Adrenal gland (tissue), 12 donors: Measurements from ENCODE around the gene PSMA2. TPM values are rescaled to one million over a fixed set of nuclear protein-coding genes. Genes with fewer than 3 reads are reported as not detected.

ENCODE experiments used
- DNase-seq, 7 donors: peaks; one replicate each; pipeline ENCODE4 v3.0.0-alpha.2; 2019 to 2020
- H3K27ac ChIP-seq, 5 donors: fragments of 200-600 bp; sonication (generic) in 4 of 5; 1 replicate in 3 of 5; 2 replicates in 2 of 5; pipeline versions ENCODE4 v1.5.1 to v1.8.0; 2016 to 2020; ENCODE audit warnings: mild to moderate bottlenecking in 1 of 5
- H3K27me3 ChIP-seq: fragments of 200-600 bp; 2 replicates; pipeline ENCODE4 v1.8.0; 2021
- H3K36me3 ChIP-seq, 2 donors: fragments of 200-600 bp; replicated peaks in 1 of 2; 1 replicate in 1 of 2; 2 replicates in 1 of 2; pipeline versions ENCODE4 v1.5.1 to v1.8.0; 2018 to 2022
- H3K4me1 ChIP-seq, 2 donors: fragments of 200-600 bp; replicated peaks in 1 of 2; 1 replicate in 1 of 2; 2 replicates in 1 of 2; pipeline versions ENCODE4 v1.5.1 to v1.8.0; 2018 to 2021
- H3K4me3 ChIP-seq, 4 donors: fragments of 200-600 bp; sonication (generic) in 3 of 4; one replicate each; pipeline ENCODE4 v1.5.1; 2016 to 2018
- H3K9me3 ChIP-seq, 3 donors: fragments of 200-600 bp; sonication (generic) in 1 of 3; replicated peaks in 1 of 3; 1 replicate in 2 of 3; 2 replicates in 1 of 3; pipeline versions ENCODE4 v1.5.1 to v1.8.0; 2016 to 2021
- CTCF ChIP-seq, 6 experiments: fragments of 450-650 bp in 4 of 6; fragments of 200-600 bp in 2 of 6; sonication (generic) in 1 of 6; IDR thresholded peaks; 1 replicate in 5 of 6; 2 replicates in 1 of 6; pipeline versions ENCODE4 v1.5.1 to v1.8.0; 2016 to 2021; ENCODE audit warnings: antibody characterized with exemption in 6 of 6, mild to moderate bottlenecking in 2 of 6, moderate library complexity in 1 of 6
- POLR2A ChIP-seq, 2 donors: fragments of 450-650 bp; IDR thresholded peaks; one replicate each; pipeline ENCODE4 v1.6.1; 2017; ENCODE audit warnings: antibody characterized with exemption in 2 of 2, mild to moderate bottlenecking in 2 of 2, moderate library complexity in 1 of 2
- WGBS, 4 donors: extraction: QIAGEN DNeasy Blood & Tissue Kit in 2 of 4; methylation state at CpG; one replicate each; pipeline versions ENCODE4 v1.1.5 to v1.1.7; 2013 to 2017; 5-methylcytosine and 5-hydroxymethylcytosine counted together
- intact Hi-C, 2 donors: fragments of 100-400 bp; cut with DNase I; formaldehyde crosslinking; loops; one replicate each; pipeline versions ENCODE4 v1.14.1 to v1.15.0; 2022 to 2023
- polyA plus RNA-seq, 3 donors: library from polyadenylated mRNA; stranded (reverse); fragments of 200-250 nt in 2 of 3; fragments of 350-450 nt in 1 of 3; fragmentation: Illumina TruSeq in 1 of 3; extraction: RNeasy Lipid Tissue Mini Kit (QIAGEN cat#74804) in 1 of 3; gene quantifications; one replicate each; pipeline ENCODE4 v1.2.3, GENCODE V29; 2013 to 2014
- total RNA-seq, 9 donors: library from RNA; depleted of rRNA in 4 of 9; stranded (reverse); fragments of >200 nt in 4 of 9; fragments of 120-200 nt in 1 of 9; fragmentation: NEBNext Ultra II Directional in 1 of 9; extraction: Animal tissue kit (Norgen Biotek cat#: 25700) in 1 of 9; gene quantifications; one replicate each; pipeline versions ENCODE4 v1.1.0 to v1.2.4, GENCODE V29; 2013 to 2023
- donor health status: healthy with polysubstance abuse.
- donor health status: Bipolar disorder and iron deficiency.
- donor health status: DM: yes; HTN: yes; CAD: no.
- donor health status: DM: no; HTN: no; CAD: no.
- donor health status: DM: no; HTN: no; CAD: no.
- donor health status: DM: yes; HTN: yes; CAD: no.

PSMA2 gene
- total and polyA plus RNA-seq, 12 donors: 53.9 to 199 (median 84.6) TPM

GRCh38 chr7:42914421-42915045 is 17.4 kb downstream of the PSMA2 start:
- Histone ChIP-seq H3K4me3 (no peak overlapping the region), H3K27ac (peak overlapping the region in 3 of 5 donors; percentile 0 to 81 (median 23)), H3K4me1 (peaks cover 7 to 13% of the 10 kb centered on the region in 2 donors), H3K36me3 (peaks cover 0 to 33% of the 10 kb centered on the region in 2 donors), H3K9me3 (no peaks in the 10 kb centered on the region), H3K27me3 (no peaks in the 10 kb centered on the region)
- intact Hi-C loops: no loop called here
- no peak for DNase-seq
- 42 to 59% (median 51%) methylated on average over 4 to 5 of the region's 5 CpGs for WGBS, 4 donors
- no peak for TF ChIP-seq POLR2A (IDR thresholded peaks at IDR 0.05)

GRCh38 chr7:42914009-42914408 is 18.0 kb downstream of the PSMA2 start:
- peak overlapping the region in 2 of 5 donors; percentile 25 to 63 for H3K27ac ChIP-seq
- peaks cover 7 to 13% of the 10 kb centered on the region in 2 donors for H3K4me1 ChIP-seq
- intact Hi-C loops: no loop called here
- WGBS, 4 donors: 61 to 72% (median 67%) methylated on average over 6 of the region's 6 CpGs
- H3K27me3 ChIP-seq: no peaks in the 10 kb centered on the region
- H3K9me3 ChIP-seq: no peaks in the 10 kb centered on the region
- TF ChIP-seq POLR2A (IDR thresholded peaks at IDR 0.05) (no peak), CTCF (IDR thresholded peaks at IDR 0.05) (no peak)
- no peak overlapping the region for H3K4me3 ChIP-seq
- DNase-seq: no peak
- peaks cover 0 to 27% of the 10 kb centered on the region in 2 donors for H3K36me3 ChIP-seq

- Histone ChIP-seq H3K27me3 (no peaks in the 10 kb centered on the region), H3K36me3 (peaks cover 0 to 25% of the 10 kb centered on the region in 2 donors), H3K9me3 (no peaks in the 10 kb centered on the region), H3K27ac (peak overlapping the region in 2 of 5 donors; percentile 25 to 63), H3K4me3 (no peak overlapping the region), H3K4me1 (peaks cover 7 to 13% of the 10 kb centered on the region in 2 donors)
- intact Hi-C loops: no loop called here
- WGBS, 4 donors: 42 to 63% (median 60%) methylated on average over 2 of the region's 2 CpGs
- no peak for DNase-seq
- TF ChIP-seq POLR2A (IDR thresholded peaks at IDR 0.05) (no peak), CTCF (IDR thresholded peaks at IDR 0.05) (no peak)
Measured at GRCh38 chr7:42913591-42913990, 18.4 kb downstream of the PSMA2 start.

- intact Hi-C loops: no loop called here
- peaks cover 7 to 13% of the 10 kb centered on the region in 2 donors for H3K4me1 ChIP-seq
- peaks cover 0 to 16% of the 10 kb centered on the region in 2 donors for H3K36me3 ChIP-seq
- H3K27me3 ChIP-seq: no peaks in the 10 kb centered on the region
- 0 to 1% (median 0%) methylated on average over 22 to 95 of the region's 95 CpGs for WGBS, 4 donors
- DNase-seq: peak; percentile 95 to 98 (median 97)
- TF ChIP-seq POLR2A (IDR thresholded peaks at IDR 0.05) (peak; percentile 9 to 63), CTCF (IDR thresholded peaks at IDR 0.05) (no peak)
- H3K9me3 ChIP-seq: no peaks in the 10 kb centered on the region
- peak within 1 kb of the TSS in 3 of 5 donors; percentile 69 to 72 (median 72) for H3K27ac ChIP-seq
- peak within 1 kb of the TSS in 3 of 4 donors; percentile 65 to 100 (median 67) for H3K4me3 ChIP-seq
Measured at GRCh38 chr7:42911454-42912447, 20.2 kb downstream of the PSMA2 start, which contains the start of gene C7orf25. Gene C7orf25, minus strand, starts transcription at chr7:42912070. Its CDS starts 1,170 bp downstream, at chr7:42910900.
